ENCODE measurements around the gene KTN1. TPM values are rescaled to one million over a fixed set of nuclear protein-coding genes. Genes with fewer than 3 reads are reported as not detected.

The KTN1 gene
- total RNA-seq, 2 experiments from 2014 or later, result 126 to 134 TPM

DNA sequence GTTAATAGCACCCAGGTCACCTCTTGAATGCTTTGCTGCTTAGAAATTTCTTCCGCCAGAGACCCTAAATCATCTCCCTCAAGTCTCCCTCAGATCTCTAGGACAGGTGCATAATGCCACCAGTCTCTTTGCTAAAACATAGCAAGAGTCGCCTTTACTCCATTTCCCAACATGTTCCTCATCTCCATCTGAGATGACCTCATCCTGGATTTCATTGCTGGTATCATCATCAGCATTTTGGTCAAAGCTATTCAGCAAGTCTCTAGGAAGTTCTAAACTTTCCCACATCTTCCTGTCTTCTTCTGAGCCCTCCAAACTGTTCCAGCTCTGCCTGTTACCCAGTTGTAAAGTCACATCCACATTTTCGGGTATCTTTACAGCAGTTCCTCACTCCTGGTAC, 41.0 kb downstream of the KTN1 start:
- POLR2A ChIA-PET, result no interaction called here
- no peaks in the 10 kb centered on the region for H3K4me1 Mint-ChIP-seq (ENCODE audit: low read depth)

GRCh38 chr14:55621391-55621790, 41.4 kb downstream of the KTN1 start:
- ChIA-PET CTCF (no interaction called here), POLR2A (no interaction called here)
- peaks cover 63% of the 10 kb centered on the region for H3K36me3 Mint-ChIP-seq
- H3K27me3 Mint-ChIP-seq, result no peaks in the 10 kb centered on the region
- no peak for DNase-seq
- H3K9me3 Mint-ChIP-seq, result peaks cover 8% of the 10 kb centered on the region
- intact Hi-C loops (cut with micrococcal nuclease), result no loop called here
- H3K27ac Mint-ChIP-seq, result no peak overlapping the region
- H3K4me1 Mint-ChIP-seq (ENCODE audit: low read depth), result no peaks in the 10 kb centered on the region
- no peak overlapping the region for H3K4me3 Mint-ChIP-seq

More for the DNA sequence above, 41.0 kb downstream of the KTN1 start:
- peaks cover 64% of the 10 kb centered on the region for H3K36me3 Mint-ChIP-seq
- intact Hi-C loops (cut with micrococcal nuclease), result no loop called here
- no peak for DNase-seq
- no peaks in the 10 kb centered on the region for H3K27me3 Mint-ChIP-seq
- no peak overlapping the region for H3K27ac Mint-ChIP-seq
- CTCF ChIA-PET, result no interaction called here
- no peak overlapping the region for H3K4me3 Mint-ChIP-seq
- H3K9me3 Mint-ChIP-seq, result peaks cover 8% of the 10 kb centered on the region

DNA sequence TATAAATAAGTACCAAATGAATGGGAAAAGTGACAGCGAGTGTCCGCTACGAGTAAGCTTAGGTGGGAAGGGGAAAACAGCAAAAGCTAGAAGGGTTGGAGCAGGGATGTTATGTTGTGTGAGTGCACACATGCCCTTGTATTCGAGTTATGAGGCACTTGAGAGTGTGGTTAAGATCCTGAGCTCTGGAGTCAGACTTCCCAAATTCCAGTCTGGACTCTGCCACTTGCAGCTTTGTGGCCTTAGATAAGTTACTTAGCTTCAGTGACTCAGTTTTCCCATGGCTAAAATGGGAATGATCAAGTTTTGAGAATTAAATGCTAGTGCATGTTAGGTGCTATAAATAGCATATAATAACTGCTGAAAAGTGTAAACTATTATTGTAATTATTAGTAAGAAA, 44.9 kb downstream of the KTN1 start:
- H3K9me3 Mint-ChIP-seq, result peaks cover 6% of the 10 kb centered on the region

DNA sequence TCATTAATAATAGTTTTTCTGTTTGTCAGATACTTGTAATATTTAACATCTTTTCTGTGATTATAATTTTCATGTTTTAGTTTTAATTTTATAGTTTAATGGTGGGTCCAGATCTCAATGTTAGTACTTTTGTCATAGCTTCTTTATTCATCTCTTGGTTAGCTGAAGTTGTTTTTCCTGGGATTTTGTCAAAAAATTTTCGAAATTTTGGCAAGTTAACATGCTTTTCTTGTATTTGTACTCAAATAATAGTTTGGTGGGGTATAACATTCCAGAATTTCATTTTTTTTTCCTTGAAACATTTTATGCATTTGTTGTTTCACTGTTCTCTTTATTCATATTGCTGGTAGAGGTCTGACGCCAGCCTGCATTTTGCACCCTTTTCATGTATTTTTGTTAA, 45.5 kb downstream of the KTN1 start:
- H3K4me1 Mint-ChIP-seq (ENCODE audit: low read depth), result no peaks in the 10 kb centered on the region
- H3K27me3 Mint-ChIP-seq, result no peaks in the 10 kb centered on the region
- ChIA-PET CTCF (interaction anchor here (1.3 to 1.7 kb wide), 3 partner anchors 10 to 179 kb away, joined by 3 to 4 read pairs (median 3); no protein-coding TSS in a partner anchor), POLR2A (no interaction called here)
- no peak overlapping the region for H3K27ac Mint-ChIP-seq
- DNase-seq, result no peak
- intact Hi-C loops (cut with micrococcal nuclease), result no loop called here
- H3K36me3 Mint-ChIP-seq, result peaks cover 57% of the 10 kb centered on the region
- H3K9me3 Mint-ChIP-seq, result peaks cover 2% of the 10 kb centered on the region
- no peak overlapping the region for H3K4me3 Mint-ChIP-seq

More for the DNA sequence above, 44.9 kb downstream of the KTN1 start:
- H3K27ac Mint-ChIP-seq, result no peak overlapping the region
- no peaks in the 10 kb centered on the region for H3K27me3 Mint-ChIP-seq
- POLR2A ChIA-PET, result no interaction called here
- intact Hi-C loops (cut with micrococcal nuclease), result no loop called here
- no peaks in the 10 kb centered on the region for H3K4me1 Mint-ChIP-seq (ENCODE audit: low read depth)
- CTCF ChIA-PET, result interaction anchor here (1.3 to 1.7 kb wide), 3 partner anchors 11 to 178 kb away, joined by 3 to 4 read pairs (median 3); no protein-coding TSS in a partner anchor
- DNase-seq, result no peak
- H3K36me3 Mint-ChIP-seq, result peaks cover 57% of the 10 kb centered on the region
- no peak overlapping the region for H3K4me3 Mint-ChIP-seq

GRCh38 chr14:55626131-55626530, 46.1 kb downstream of the KTN1 start:
- POLR2A ChIA-PET, result no interaction called here
- no peak overlapping the region for H3K27ac Mint-ChIP-seq
- H3K27me3 Mint-ChIP-seq, result no peaks in the 10 kb centered on the region
- H3K36me3 Mint-ChIP-seq, result peaks cover 54% of the 10 kb centered on the region
- intact Hi-C loops (cut with micrococcal nuclease), result no loop called here
- H3K4me1 Mint-ChIP-seq (ENCODE audit: low read depth), result no peaks in the 10 kb centered on the region
- no peak for DNase-seq
- H3K9me3 Mint-ChIP-seq, result peaks cover 2% of the 10 kb centered on the region
- CTCF ChIA-PET, result interaction anchor here (1.3 to 1.7 kb wide), 3 partner anchors 12 to 180 kb away, joined by 3 to 4 read pairs (median 3); no protein-coding TSS in a partner anchor
- no peak overlapping the region for H3K4me3 Mint-ChIP-seq

- intact Hi-C loops (cut with micrococcal nuclease), result no loop called here
- H3K9me3 Mint-ChIP-seq, result peaks cover 2% of the 10 kb centered on the region
- no peaks in the 10 kb centered on the region for H3K27me3 Mint-ChIP-seq
- CTCF ChIA-PET, result no interaction called here
- H3K4me1 Mint-ChIP-seq (ENCODE audit: low read depth), result no peaks in the 10 kb centered on the region
- DNase-seq, result no peak
- POLR2A ChIA-PET, result no interaction called here
- peaks cover 47% of the 10 kb centered on the region for H3K36me3 Mint-ChIP-seq
- no peak overlapping the region for H3K4me3 Mint-ChIP-seq
- H3K27ac Mint-ChIP-seq, result no peak overlapping the region
Measured at GRCh38 chr14:55628426-55628825, 48.4 kb downstream of the KTN1 start.

GRCh38 chr14:55638665-55639064, 58.7 kb downstream of the KTN1 start:
- no peak for DNase-seq
- H3K27me3 Mint-ChIP-seq, result no peaks in the 10 kb centered on the region
- CTCF ChIA-PET, result interaction anchor here (1.2 kb wide), 1 partner anchor 13 kb away, joined by 3 read pairs; no protein-coding TSS in a partner anchor
- H3K27ac Mint-ChIP-seq, result no peak overlapping the region
- no peaks in the 10 kb centered on the region for H3K4me1 Mint-ChIP-seq (ENCODE audit: low read depth)
- POLR2A ChIA-PET, result no interaction called here
- H3K4me3 Mint-ChIP-seq, result no peak overlapping the region
- H3K9me3 Mint-ChIP-seq, result no peaks in the 10 kb centered on the region
- intact Hi-C loops (cut with micrococcal nuclease), result no loop called here
- peaks cover 52% of the 10 kb centered on the region for H3K36me3 Mint-ChIP-seq

GRCh38 chr14:55641290-55641689, 61.3 kb downstream of the KTN1 start:
- Mint-ChIP-seq H3K36me3 (peaks cover 50% of the 10 kb centered on the region), H3K9me3 (no peaks in the 10 kb centered on the region), H3K27me3 (no peaks in the 10 kb centered on the region), H3K27ac (no peak overlapping the region), H3K4me3 (no peak overlapping the region), H3K4me1 (ENCODE audit: low read depth) (peaks cover 4% of the 10 kb centered on the region)
- ChIA-PET CTCF (interaction anchor here (1.2 kb wide), 1 partner anchor 195 kb away, joined by 4 read pairs; no protein-coding TSS in a partner anchor), POLR2A (no interaction called here)
- intact Hi-C loops (cut with micrococcal nuclease), result no loop called here
- DNase-seq, result no peak

DNA sequence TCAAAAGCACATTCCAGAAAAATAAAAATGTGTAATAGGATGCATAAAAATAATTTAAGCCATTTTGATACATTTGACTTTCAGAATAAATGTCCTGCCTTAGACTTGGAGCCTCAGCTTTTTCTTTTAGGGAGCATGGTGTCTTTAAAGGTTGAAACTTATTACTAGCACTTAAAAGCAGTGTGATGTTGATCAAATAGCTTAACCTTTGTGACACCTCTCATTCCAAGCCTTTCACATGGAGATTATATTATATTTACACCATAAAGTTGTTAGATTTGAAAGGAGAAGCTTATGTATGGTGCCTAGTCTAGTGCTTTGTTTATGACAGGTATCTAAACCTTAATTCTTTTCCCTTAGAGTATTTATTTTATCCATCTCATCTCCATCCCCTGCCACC, 61.9 kb downstream of the KTN1 start:
- Mint-ChIP-seq H3K36me3 (peaks cover 47% of the 10 kb centered on the region), H3K4me3 (no peak overlapping the region), H3K27ac (no peak overlapping the region), H3K27me3 (no peaks in the 10 kb centered on the region), H3K4me1 (ENCODE audit: low read depth) (peaks cover 4% of the 10 kb centered on the region), H3K9me3 (no peaks in the 10 kb centered on the region)
- DNase-seq, result no peak
- intact Hi-C loops (cut with micrococcal nuclease), result no loop called here
- ChIA-PET POLR2A (no interaction called here), CTCF (interaction anchor here (1.2 to 1.3 kb wide), 2 partner anchors 194 to 196 kb away, joined by 4 read pairs; no protein-coding TSS in a partner anchor)

DNA sequence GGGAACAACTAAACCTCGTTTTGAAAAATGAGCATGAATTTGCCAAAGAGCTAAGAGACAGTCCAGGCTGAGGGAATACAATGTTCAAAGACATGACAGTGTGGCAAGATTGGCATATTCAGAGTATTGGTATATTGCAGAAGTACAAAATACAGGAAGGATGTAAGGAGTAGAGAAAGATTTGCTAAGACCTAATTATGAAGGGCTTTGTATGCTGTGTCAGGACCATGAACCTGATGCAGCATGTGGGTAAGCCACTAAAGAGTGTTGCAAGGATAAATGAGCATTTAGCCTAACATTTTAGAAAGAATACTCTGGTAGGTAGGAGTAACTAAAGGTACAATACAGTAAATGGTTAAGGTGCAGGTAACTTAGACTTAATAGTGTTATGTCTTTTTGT, 65.1 kb downstream of the KTN1 start:
- intact Hi-C loops (cut with micrococcal nuclease), result no loop called here
- Mint-ChIP-seq H3K9me3 (no peaks in the 10 kb centered on the region), H3K4me3 (no peak overlapping the region), H3K27ac (no peak overlapping the region), H3K4me1 (ENCODE audit: low read depth) (peaks cover 7% of the 10 kb centered on the region), H3K27me3 (no peaks in the 10 kb centered on the region), H3K36me3 (peaks cover 47% of the 10 kb centered on the region)
- DNase-seq, result no peak
- POLR2A ChIA-PET, result no interaction called here
- CTCF ChIA-PET, result interaction anchor here (0.6 kb wide), 2 partner anchors 555 to 869 kb away, joined by 3 to 4 read pairs; no protein-coding TSS in a partner anchor

DNA sequence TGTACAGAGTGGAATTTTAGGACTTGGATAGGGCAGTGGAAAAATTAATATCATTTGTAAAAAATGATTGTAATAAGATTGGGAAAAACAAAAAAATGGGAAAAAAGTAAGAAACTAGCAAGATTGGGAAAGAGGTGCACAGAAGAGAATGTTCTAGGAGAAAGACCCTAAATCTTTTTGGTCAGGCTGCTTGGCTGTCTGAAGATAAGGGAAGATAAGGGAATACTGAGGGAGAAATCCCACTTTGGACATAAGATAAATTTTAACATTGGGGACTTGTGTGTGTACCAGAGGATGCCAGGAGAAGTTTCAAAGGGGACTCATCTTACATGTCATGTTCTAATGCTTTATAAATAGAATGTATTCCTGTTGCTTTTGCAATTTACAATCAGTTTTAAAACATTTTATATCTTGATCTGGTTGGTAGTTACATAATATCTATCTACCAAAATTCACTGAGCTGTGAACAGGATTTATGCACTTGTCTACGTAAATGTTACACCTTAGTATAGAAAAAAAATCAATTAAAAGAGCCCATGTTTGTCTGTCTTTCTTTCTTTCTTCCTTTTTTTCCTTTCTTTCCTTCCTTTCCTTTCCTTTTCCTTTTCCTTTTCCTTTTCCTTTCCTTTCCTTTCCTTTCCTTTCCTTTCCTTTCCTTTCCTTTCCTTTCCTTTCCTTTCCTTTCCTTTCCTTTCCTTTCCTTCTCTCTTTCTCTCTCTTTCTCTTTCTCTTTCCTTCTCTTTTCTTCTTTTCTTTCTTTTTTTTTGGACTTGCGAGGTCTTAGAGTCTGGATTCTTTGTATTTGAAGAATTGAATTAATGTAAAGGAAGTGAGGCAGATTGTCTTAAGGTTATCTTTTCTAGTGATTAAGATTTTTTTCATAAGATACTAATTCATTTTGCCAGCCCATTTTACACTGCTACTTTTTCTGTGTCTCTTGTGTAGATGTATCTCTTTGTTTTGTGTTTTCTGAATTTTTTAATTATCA, 66.1 kb downstream of the KTN1 start:
- no peak overlapping the region for H3K27ac Mint-ChIP-seq
- no peaks in the 10 kb centered on the region for H3K27me3 Mint-ChIP-seq
- ChIA-PET CTCF (no interaction called here), POLR2A (no interaction called here)
- H3K4me1 Mint-ChIP-seq (ENCODE audit: low read depth), result peaks cover 14% of the 10 kb centered on the region
- no peaks in the 10 kb centered on the region for H3K9me3 Mint-ChIP-seq
- H3K4me3 Mint-ChIP-seq, result no peak overlapping the region
- no peak for DNase-seq
- intact Hi-C loops (cut with micrococcal nuclease), result no loop called here
- H3K36me3 Mint-ChIP-seq, result peaks cover 48% of the 10 kb centered on the region

DNA sequence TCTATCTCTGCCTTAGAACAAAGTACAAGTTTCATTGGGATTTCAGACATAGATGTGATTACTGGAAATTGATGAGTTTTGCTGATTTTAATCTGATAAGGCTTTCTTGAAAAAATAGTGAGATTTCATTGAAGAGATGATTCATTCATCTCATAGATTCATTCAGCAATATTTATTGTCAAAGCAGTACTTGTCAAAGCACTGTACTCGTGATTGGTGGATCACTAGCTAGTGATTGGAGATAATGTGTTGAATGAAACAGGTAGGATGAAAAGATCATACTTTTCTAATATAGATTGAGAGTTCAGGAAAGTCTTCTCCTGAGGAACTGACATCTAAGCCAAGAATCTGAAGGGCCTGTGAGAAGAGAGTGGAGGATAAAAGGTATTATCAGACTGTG, 71.0 kb downstream of the KTN1 start:
- Mint-ChIP-seq H3K4me3 (no peak overlapping the region), H3K4me1 (ENCODE audit: low read depth) (peaks cover 11% of the 10 kb centered on the region), H3K9me3 (no peaks in the 10 kb centered on the region), H3K27me3 (no peaks in the 10 kb centered on the region), H3K36me3 (peaks cover 45% of the 10 kb centered on the region), H3K27ac (no peak overlapping the region)
- intact Hi-C loops (cut with micrococcal nuclease), result no loop called here
- no peak for DNase-seq
- ChIA-PET POLR2A (no interaction called here), CTCF (interaction anchor here (1.2 to 1.4 kb wide), 2 partner anchors 15 to 81 kb away, joined by 3 read pairs; no protein-coding TSS in a partner anchor)

All from activated CD4-positive, alpha-beta memory T cell treated with anti-CD3 and anti-CD28 coated beads for 36 hours (primary cell).